ENCODE measurements around the gene TUT4.

Gene TUT4

GRCh38 chr1:52531249-52531872 is 21.5 kb downstream of the TUT4 start:
- Histone ChIP-seq H3K36me3 (ENCODE audit: insufficient read depth, low read length) (peaks cover 3% of the 10 kb centered on the region), H3K27me3 (ENCODE audit: control insufficient read depth, insufficient read depth, low read length) (no peaks in the 10 kb centered on the region), H3K9me3 (replicated peaks; ENCODE audit: low read length) (no peaks in the 10 kb centered on the region), H3K9ac (ENCODE audit: low read depth, low read length) (no peak overlapping the region), H3K4me1 (ENCODE audit: control insufficient read depth, insufficient read depth, low read length) (no peaks in the 10 kb centered on the region), H3K4me2 (ENCODE audit: low read length) (no peak overlapping the region), H3K4me3 (ENCODE audit: low read length) (no peak overlapping the region)

GRCh38 chr1:52530563-52531144 is 22.2 kb downstream of the TUT4 start:
- Histone ChIP-seq H3K36me3 (ENCODE audit: insufficient read depth, low read length) (peaks cover 7% of the 10 kb centered on the region), H3K9ac (ENCODE audit: low read depth, low read length) (no peak overlapping the region), H3K4me2 (ENCODE audit: low read length) (no peak overlapping the region), H3K9me3 (replicated peaks; ENCODE audit: low read length) (no peaks in the 10 kb centered on the region), H3K4me1 (ENCODE audit: control insufficient read depth, insufficient read depth, low read length) (no peaks in the 10 kb centered on the region), H3K27me3 (ENCODE audit: control insufficient read depth, insufficient read depth, low read length) (no peaks in the 10 kb centered on the region), H3K4me3 (ENCODE audit: low read length) (no peak overlapping the region)

- H3K9me3 ChIP-seq (replicated peaks; ENCODE audit: low read length) = no peaks in the 10 kb centered on the region
- H3K4me3 ChIP-seq (ENCODE audit: low read length) = no peak overlapping the region
- no peaks in the 10 kb centered on the region for H3K4me1 ChIP-seq (ENCODE audit: control insufficient read depth, insufficient read depth, low read length)
- H3K4me2 ChIP-seq (ENCODE audit: low read length) = no peak overlapping the region
- peaks cover 14% of the 10 kb centered on the region for H3K36me3 ChIP-seq (ENCODE audit: insufficient read depth, low read length)
- no peaks in the 10 kb centered on the region for H3K27me3 ChIP-seq (ENCODE audit: control insufficient read depth, insufficient read depth, low read length)
- no peak overlapping the region for H3K9ac ChIP-seq (ENCODE audit: low read depth, low read length)
These were observed 29.5 kb downstream of the TUT4 start for GRCh38 chr1:52523376-52523775.

- Histone ChIP-seq H3K9me3 (replicated peaks; ENCODE audit: low read length) (no peaks in the 10 kb centered on the region), H3K27me3 (ENCODE audit: control insufficient read depth, insufficient read depth, low read length) (no peaks in the 10 kb centered on the region), H3K36me3 (ENCODE audit: insufficient read depth, low read length) (peaks cover 6% of the 10 kb centered on the region), H3K4me3 (ENCODE audit: low read length) (no peak overlapping the region), H3K9ac (ENCODE audit: low read depth, low read length) (no peak overlapping the region), H3K4me1 (ENCODE audit: control insufficient read depth, insufficient read depth, low read length) (no peaks in the 10 kb centered on the region), H3K4me2 (ENCODE audit: low read length) (no peak overlapping the region)
These were observed 32.7 kb downstream of the TUT4 start for GRCh38 chr1:52520148-52520547.

GRCh38 chr1:52518962-52519361 is 33.9 kb downstream of the TUT4 start:
- H3K36me3 ChIP-seq (ENCODE audit: insufficient read depth, low read length) = no peaks in the 10 kb centered on the region
- H3K4me3 ChIP-seq (ENCODE audit: low read length) = no peak overlapping the region
- H3K9ac ChIP-seq (ENCODE audit: low read depth, low read length) = no peak overlapping the region
- H3K9me3 ChIP-seq (replicated peaks; ENCODE audit: low read length) = no peaks in the 10 kb centered on the region
- H3K4me2 ChIP-seq (ENCODE audit: low read length) = no peak overlapping the region
- no peaks in the 10 kb centered on the region for H3K27me3 ChIP-seq (ENCODE audit: control insufficient read depth, insufficient read depth, low read length)
- H3K4me1 ChIP-seq (ENCODE audit: control insufficient read depth, insufficient read depth, low read length) = no peaks in the 10 kb centered on the region

GRCh38 chr1:52511851-52512615 is 40.9 kb downstream of the TUT4 start:
- H3K9ac ChIP-seq (ENCODE audit: low read depth, low read length) = no peak overlapping the region
- H3K4me3 ChIP-seq (ENCODE audit: low read length) = no peak overlapping the region
- H3K36me3 ChIP-seq (ENCODE audit: insufficient read depth, low read length) = no peaks in the 10 kb centered on the region
- H3K27me3 ChIP-seq (ENCODE audit: control insufficient read depth, insufficient read depth, low read length) = no peaks in the 10 kb centered on the region
- H3K4me2 ChIP-seq (ENCODE audit: low read length) = no peak overlapping the region
- H3K9me3 ChIP-seq (replicated peaks; ENCODE audit: low read length) = no peaks in the 10 kb centered on the region
- H3K4me1 ChIP-seq (ENCODE audit: control insufficient read depth, insufficient read depth, low read length) = no peaks in the 10 kb centered on the region

GRCh38 chr1:52511439-52511838 is 41.5 kb downstream of the TUT4 start:
- Histone ChIP-seq H3K9ac (ENCODE audit: low read depth, low read length) (no peak overlapping the region), H3K36me3 (ENCODE audit: insufficient read depth, low read length) (no peaks in the 10 kb centered on the region), H3K9me3 (replicated peaks; ENCODE audit: low read length) (no peaks in the 10 kb centered on the region), H3K27me3 (ENCODE audit: control insufficient read depth, insufficient read depth, low read length) (no peaks in the 10 kb centered on the region), H3K4me3 (ENCODE audit: low read length) (no peak overlapping the region), H3K4me2 (ENCODE audit: low read length) (no peak overlapping the region), H3K4me1 (ENCODE audit: control insufficient read depth, insufficient read depth, low read length) (no peaks in the 10 kb centered on the region)

GRCh38 chr1:52506920-52507546 is 45.9 kb downstream of the TUT4 start:
- Histone ChIP-seq H3K9ac (ENCODE audit: low read depth, low read length) (no peak overlapping the region), H3K9me3 (replicated peaks; ENCODE audit: low read length) (no peaks in the 10 kb centered on the region), H3K4me1 (ENCODE audit: control insufficient read depth, insufficient read depth, low read length) (no peaks in the 10 kb centered on the region), H3K4me2 (ENCODE audit: low read length) (no peak overlapping the region), H3K27me3 (ENCODE audit: control insufficient read depth, insufficient read depth, low read length) (no peaks in the 10 kb centered on the region), H3K4me3 (ENCODE audit: low read length) (no peak overlapping the region), H3K36me3 (ENCODE audit: insufficient read depth, low read length) (no peaks in the 10 kb centered on the region)

- Histone ChIP-seq H3K4me3 (ENCODE audit: low read length) (no peak overlapping the region), H3K9me3 (replicated peaks; ENCODE audit: low read length) (no peaks in the 10 kb centered on the region), H3K4me1 (ENCODE audit: control insufficient read depth, insufficient read depth, low read length) (no peaks in the 10 kb centered on the region), H3K36me3 (ENCODE audit: insufficient read depth, low read length) (no peaks in the 10 kb centered on the region), H3K4me2 (ENCODE audit: low read length) (no peak overlapping the region), H3K27me3 (ENCODE audit: control insufficient read depth, insufficient read depth, low read length) (no peaks in the 10 kb centered on the region), H3K9ac (ENCODE audit: low read depth, low read length) (no peak overlapping the region)
These were observed 46.5 kb downstream of the TUT4 start for GRCh38 chr1:52506349-52506748.

GRCh38 chr1:52504720-52505119 is 48.2 kb downstream of the TUT4 start:
- H3K9ac ChIP-seq (ENCODE audit: low read depth, low read length) = no peak overlapping the region

GRCh38 chr1:52503706-52504105 is 49.2 kb downstream of the TUT4 start:
- Histone ChIP-seq H3K36me3 (ENCODE audit: insufficient read depth, low read length) (no peaks in the 10 kb centered on the region), H3K4me1 (ENCODE audit: control insufficient read depth, insufficient read depth, low read length) (no peaks in the 10 kb centered on the region), H3K4me3 (ENCODE audit: low read length) (no peak overlapping the region), H3K4me2 (ENCODE audit: low read length) (no peak overlapping the region), H3K27me3 (ENCODE audit: control insufficient read depth, insufficient read depth, low read length) (no peaks in the 10 kb centered on the region), H3K9me3 (replicated peaks; ENCODE audit: low read length) (no peaks in the 10 kb centered on the region), H3K9ac (ENCODE audit: low read depth, low read length) (no peak overlapping the region)

More at GRCh38 chr1:52504720-52505119, 48.2 kb downstream of the TUT4 start:
- H3K4me3 ChIP-seq (ENCODE audit: low read length) = no peak overlapping the region
- no peaks in the 10 kb centered on the region for H3K9me3 ChIP-seq (replicated peaks; ENCODE audit: low read length)
- no peak overlapping the region for H3K4me2 ChIP-seq (ENCODE audit: low read length)
- H3K36me3 ChIP-seq (ENCODE audit: insufficient read depth, low read length) = no peaks in the 10 kb centered on the region
- H3K27me3 ChIP-seq (ENCODE audit: control insufficient read depth, insufficient read depth, low read length) = no peaks in the 10 kb centered on the region
- no peaks in the 10 kb centered on the region for H3K4me1 ChIP-seq (ENCODE audit: control insufficient read depth, insufficient read depth, low read length)

All from skeletal muscle satellite cell (primary cell).